Vagina (tissue), 2 donors: ENCODE measurements around the gene TFRC. TPM values are rescaled to one million over a fixed set of nuclear protein-coding genes. Genes with fewer than 3 reads are reported as not detected.
"Not testable (repeated sequence)": the region's sequence is repeated elsewhere in the genome, so short reads cannot be mapped to it uniquely, and the experiment has no call there.

Experiments used
- DNase-seq, 2 donors: peaks; one replicate each; pipeline ENCODE4 v3.0.0-alpha.2; 2017; ENCODE audit errors: extremely low spot score in 2 of 2
- H3K27ac ChIP-seq: fragments of 200-600 bp; sonication (generic); one replicate; pipeline ENCODE4 v1.5.1; 2019
- H3K27me3 ChIP-seq: fragments of 200-600 bp; sonication (generic); one replicate; pipeline ENCODE4 v1.5.1; 2019
- H3K36me3 ChIP-seq, 2 donors: fragments of 200-600 bp; sonication (generic); one replicate each; pipeline ENCODE4 v1.5.1; 2017 to 2019
- H3K4me1 ChIP-seq: fragments of 200-600 bp; sonication (generic); one replicate; pipeline ENCODE4 v1.5.1; 2019
- H3K4me3 ChIP-seq, 2 donors: fragments of 200-600 bp; sonication (generic); 1 replicate in 1 of 2; 2 replicates in 1 of 2; pipeline ENCODE4 v1.5.1; 2016 to 2019
- H3K9me3 ChIP-seq: fragments of 200-600 bp; sonication (generic); one replicate; pipeline ENCODE4 v1.5.1; 2019
- CTCF ChIP-seq, 3 experiments: fragments of 450-650 bp in 2 of 3; fragments of 200-600 bp in 1 of 3; sonication (generic) in 1 of 3; IDR thresholded peaks; one replicate each; pipeline ENCODE4 v1.5.1; 2017 to 2019; ENCODE audit warnings: antibody characterized with exemption in 3 of 3, mild to moderate bottlenecking in 2 of 3, moderate library complexity in 2 of 3
- POLR2A ChIP-seq, 2 donors: fragments of 450-650 bp; IDR thresholded peaks; one replicate each; pipeline ENCODE4 v1.6.1; 2017; ENCODE audit warnings: antibody characterized with exemption in 2 of 2, mild to moderate bottlenecking in 2 of 2, moderate library complexity in 2 of 2
- POLR2AphosphoS5 ChIP-seq, 2 donors: sonication (generic); formaldehyde crosslinking; IDR thresholded peaks; one replicate each; pipeline ENCODE4 v1.9.0; 2017; ENCODE audit warnings: antibody characterized with exemption in 2 of 2, mild to moderate bottlenecking in 2 of 2, low read depth in 1 of 2; ENCODE audit not compliant: insufficient read depth in 1 of 2
- intact Hi-C: fragments of 100-400 bp; cut with DNase I; formaldehyde crosslinking; loops from one replicate; pipeline ENCODE4 v1.15.1; 2023
- small RNA-seq: library from RNA; depleted of rRNA; stranded (forward); fragments of <200 nt; gene quantifications from one replicate; pipeline ENCODE3, GENCODE V24; 2016
- total RNA-seq: library from RNA; depleted of rRNA; stranded (reverse); fragments of >200 nt; gene quantifications from one replicate; pipeline ENCODE4 v1.2.3, GENCODE V29; 2016

Gene TFRC
- total RNA-seq, 1 donor from 2014 or later: 61.6 TPM

DNA sequence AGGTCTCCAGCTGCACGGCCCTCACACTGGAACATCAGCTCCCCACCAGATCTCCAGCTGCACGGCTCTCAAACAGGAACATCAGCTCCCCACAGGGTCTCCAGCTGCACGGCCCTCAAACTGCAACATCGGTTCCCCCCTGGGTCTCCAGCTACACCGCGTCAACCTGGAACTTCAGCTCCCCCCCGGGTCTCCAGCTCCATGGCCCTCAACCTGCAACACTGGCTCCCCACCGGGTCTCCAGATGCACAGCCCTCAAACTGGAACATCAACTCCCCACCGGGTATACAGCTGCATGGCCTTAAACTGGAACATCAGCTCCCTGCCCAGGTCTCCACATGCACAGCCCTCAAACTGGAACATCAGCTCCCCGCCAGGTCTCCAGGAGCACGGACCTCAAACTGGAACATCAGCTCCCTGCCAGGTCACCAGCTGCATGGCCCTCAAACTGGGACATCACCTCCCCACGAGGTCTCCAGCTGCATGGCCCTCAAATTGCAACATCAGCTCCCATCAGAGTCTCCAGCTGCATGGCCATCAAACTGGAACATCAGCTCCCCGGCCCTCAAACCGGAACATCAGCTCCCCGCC is 81.4 kb downstream of the TFRC start:
- H3K36me3 ChIP-seq, H3K4me1 ChIP-seq, intact Hi-C loops, H3K4me3 ChIP-seq, H3K27ac ChIP-seq, DNase-seq, H3K27me3 ChIP-seq, H3K9me3 ChIP-seq: not testable (repeated sequence)

DNA sequence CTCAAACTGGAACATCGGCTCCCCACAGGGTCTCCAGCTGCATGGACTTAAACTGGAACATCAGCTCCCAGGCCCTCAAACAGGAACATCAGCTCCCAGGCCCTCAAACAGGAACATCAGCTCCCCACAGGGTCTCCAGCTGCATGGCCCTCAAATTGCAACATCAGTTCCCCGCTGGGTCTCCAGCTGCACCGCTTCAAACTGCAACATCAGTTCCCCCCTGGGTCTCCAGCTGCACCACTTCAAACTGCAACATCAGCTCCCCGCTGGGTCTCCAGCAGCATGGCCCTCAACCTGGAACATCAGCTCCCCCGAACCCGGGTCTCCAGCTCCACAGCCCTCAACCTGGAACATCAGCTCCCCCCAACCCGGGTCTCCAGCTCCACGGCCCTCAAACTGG is 82.0 kb downstream of the TFRC start:
- H3K4me3 ChIP-seq: no peak overlapping the region
- H3K4me1 ChIP-seq: no peaks in the 10 kb centered on the region
- H3K9me3 ChIP-seq: no peaks in the 10 kb centered on the region
- no peaks in the 10 kb centered on the region for H3K27me3 ChIP-seq
- intact Hi-C loops: no loop called here
- TF ChIP-seq POLR2AphosphoS5 (IDR thresholded peaks at IDR 0.05; ENCODE audit: insufficient read depth in 1 of 2, low read depth in 1 of 2): no peak
- TF ChIP-seq CTCF (IDR thresholded peaks at IDR 0.05): no peak
- no peak for TF ChIP-seq POLR2A (IDR thresholded peaks at IDR 0.05)
- DNase-seq: no peak
- no peak overlapping the region for H3K27ac ChIP-seq
- no peaks in the 10 kb centered on the region for H3K36me3 ChIP-seq

Small RNA genes within 50 kb of the gene (small RNA-seq; reads per million reads assigned to genes)
- not detected for gene RNU7-18P

Other genes starting within 250 kb of the TFRC start
- 41.5 TPM for gene TNK2, start 173.5 kb downstream of the TFRC start, total RNA-seq
- not detected for gene ZDHHC19, start 129.3 kb upstream of the TFRC start, total RNA-seq
- 1.2 TPM for gene SLC51A, start 134.4 kb upstream of the TFRC start, total RNA-seq
- 55.7 TPM for gene PCYT1A, start 205.6 kb upstream of the TFRC start, total RNA-seq
- gene DYNLT2B, start 236.2 kb upstream of the TFRC start, total RNA-seq: 2.9 TPM